ENCODE data around the gene CAPS.
"Not testable (repeated sequence)": the region's sequence is repeated elsewhere in the genome, so short reads cannot be mapped to it uniquely, and the experiment has no call there.

Gene CAPS

DNA sequence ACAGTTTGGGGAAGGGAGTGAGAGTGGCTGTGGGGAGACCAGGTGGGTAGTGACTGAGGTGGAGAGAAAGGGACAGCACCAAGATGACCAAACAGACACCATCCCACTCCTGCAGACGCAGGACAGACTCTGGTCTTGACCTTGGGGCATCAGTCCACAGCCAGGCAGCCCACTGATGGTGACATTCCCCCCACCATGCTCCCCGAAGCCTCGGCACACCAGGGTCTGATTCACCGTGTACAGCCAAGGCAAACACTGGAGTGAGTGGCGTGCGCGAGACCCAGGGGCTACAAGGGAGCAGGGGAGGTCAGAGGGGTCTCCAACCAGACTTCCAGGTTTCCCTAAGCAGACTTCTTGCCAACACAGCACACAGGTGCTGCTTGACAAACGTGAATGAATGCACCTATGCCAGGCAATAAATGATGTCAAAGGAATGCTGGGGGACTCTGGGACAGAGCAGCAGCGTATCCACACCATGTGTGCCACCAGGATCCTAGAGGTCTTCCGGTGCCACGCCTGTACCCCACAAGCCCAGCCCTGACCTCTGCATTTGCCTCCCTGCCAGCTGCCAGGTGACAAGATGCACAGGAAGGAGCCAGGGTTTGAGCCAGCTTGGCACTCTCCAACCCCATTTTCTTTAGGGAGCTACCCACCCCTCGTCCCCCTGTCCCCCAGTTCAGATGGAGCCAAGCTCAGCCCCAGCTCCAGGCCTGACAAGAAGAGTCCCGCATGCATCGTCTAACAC lies 45.4 kb downstream of the CAPS start:
- Histone ChIP-seq H3K9me3 (ENCODE audit: insufficient read depth, low read length, severe bottlenecking) (no peaks in the 10 kb centered on the region), H3K79me2 (ENCODE audit: insufficient read depth, low read length) (peaks cover 100% of the 10 kb centered on the region), H3K27me3 (ENCODE audit: insufficient read depth, low read length, poor library complexity) (no peaks in the 10 kb centered on the region), H2AFZ (ENCODE audit: low read depth, low read length) (no peak overlapping the region), H3K4me3 (ENCODE audit: low read depth in 1 of 2, low read length in 2 of 2) (no peak overlapping the region), H3K36me3 (ENCODE audit: insufficient read depth, low read length) (peaks cover 28% of the 10 kb centered on the region), H4K20me1 (ENCODE audit: insufficient read depth, low read length) (peaks cover 99% of the 10 kb centered on the region), H3K4me2 (ENCODE audit: insufficient read depth, low read length) (no peak overlapping the region), H3K27ac (ENCODE audit: low read length) (no peak overlapping the region; the same call in 1 of the 2 replicates), H3K4me1 (ENCODE audit: insufficient read depth, low read length) (peaks cover 43% of the 10 kb centered on the region), H3K9ac (ENCODE audit: low read depth, low read length) (no peak overlapping the region)
- no peak for TF ChIP-seq EZH2 (IDR thresholded peaks at IDR 0.05; ENCODE audit: borderline replicate concordance, low read depth, low read length, severe bottlenecking)
- TF ChIP-seq, protein P1, sequence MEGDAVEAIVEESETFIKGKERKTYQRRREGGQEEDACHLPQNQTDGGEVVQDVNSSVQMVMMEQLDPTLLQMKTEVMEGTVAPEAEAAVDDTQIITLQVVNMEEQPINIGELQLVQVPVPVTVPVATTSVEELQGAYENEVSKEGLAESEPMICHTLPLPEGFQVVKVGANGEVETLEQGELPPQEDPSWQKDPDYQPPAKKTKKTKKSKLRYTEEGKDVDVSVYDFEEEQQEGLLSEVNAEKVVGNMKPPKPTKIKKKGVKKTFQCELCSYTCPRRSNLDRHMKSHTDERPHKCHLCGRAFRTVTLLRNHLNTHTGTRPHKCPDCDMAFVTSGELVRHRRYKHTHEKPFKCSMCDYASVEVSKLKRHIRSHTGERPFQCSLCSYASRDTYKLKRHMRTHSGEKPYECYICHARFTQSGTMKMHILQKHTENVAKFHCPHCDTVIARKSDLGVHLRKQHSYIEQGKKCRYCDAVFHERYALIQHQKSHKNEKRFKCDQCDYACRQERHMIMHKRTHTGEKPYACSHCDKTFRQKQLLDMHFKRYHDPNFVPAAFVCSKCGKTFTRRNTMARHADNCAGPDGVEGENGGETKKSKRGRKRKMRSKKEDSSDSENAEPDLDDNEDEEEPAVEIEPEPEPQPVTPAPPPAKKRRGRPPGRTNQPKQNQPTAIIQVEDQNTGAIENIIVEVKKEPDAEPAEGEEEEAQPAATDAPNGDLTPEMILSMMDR (IDR thresholded peaks at IDR 0.05; ENCODE audit: borderline replicate concordance, extremely low read depth, low read length, poor library complexity, severe bottlenecking), result no peak
- DNase-seq (no peak), ATAC-seq (ENCODE audit: insufficient read depth, low read depth) (no peak)

DNA sequence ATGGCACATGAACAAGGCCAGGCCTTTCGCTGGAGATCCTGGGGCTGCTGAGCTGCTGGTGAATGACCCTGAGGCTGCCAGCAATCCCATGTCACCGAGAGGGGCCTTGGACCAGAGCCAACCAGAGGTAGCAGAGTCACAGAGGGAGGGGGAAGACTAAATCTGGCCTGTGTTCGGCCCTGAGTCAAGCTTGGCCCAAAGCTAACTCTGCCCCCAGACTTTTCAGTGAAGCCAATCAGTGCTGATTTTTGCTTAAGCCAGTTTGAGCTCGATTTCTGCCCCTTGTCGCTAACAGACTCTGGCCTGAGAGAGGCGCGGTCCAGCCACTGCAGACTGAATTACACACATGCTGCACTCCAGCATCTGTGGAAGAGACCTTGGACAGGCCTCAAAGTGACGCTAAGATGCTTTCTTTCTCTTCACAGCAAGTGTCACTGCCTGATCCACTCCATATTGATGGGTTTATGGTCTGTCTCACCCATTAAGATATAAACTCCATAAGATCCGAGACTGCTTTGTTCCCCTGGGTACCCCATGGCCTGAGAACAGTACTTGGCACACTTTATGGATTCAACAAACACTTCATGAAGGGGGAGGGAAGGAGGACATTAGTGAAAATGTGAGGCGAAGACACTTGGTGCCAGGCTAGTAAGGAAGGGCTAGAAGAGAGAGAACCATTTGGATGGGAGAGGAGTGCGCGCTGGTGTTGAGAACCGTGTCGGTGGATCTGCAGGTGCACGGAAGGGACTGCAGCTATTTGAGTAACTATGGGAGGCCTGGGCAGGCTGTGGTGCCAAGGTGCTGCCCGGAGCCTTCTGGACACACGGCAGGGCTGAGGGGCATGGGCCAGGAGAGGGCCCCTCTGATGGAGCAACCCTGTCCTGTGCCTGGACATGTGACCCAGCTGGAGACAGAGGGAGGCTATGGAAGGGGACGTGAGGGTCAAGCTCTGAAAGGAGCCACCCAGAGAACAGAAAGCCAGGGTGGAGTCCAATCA lies 46.2 kb downstream of the CAPS start:
- H3K27me3 ChIP-seq (ENCODE audit: insufficient read depth, low read length, poor library complexity), result no peaks in the 10 kb centered on the region
- no peak for DNase-seq
- no peak for ATAC-seq (ENCODE audit: insufficient read depth, low read depth)
- no peak overlapping the region for H3K9ac ChIP-seq (ENCODE audit: low read depth, low read length)
- TF ChIP-seq, protein P1 (IDR thresholded peaks at IDR 0.05; ENCODE audit: borderline replicate concordance, extremely low read depth, low read length, poor library complexity, severe bottlenecking), result no peak
- TF ChIP-seq EZH2 (IDR thresholded peaks at IDR 0.05; ENCODE audit: borderline replicate concordance, low read depth, low read length, severe bottlenecking), result no peak
- H3K4me2 ChIP-seq (ENCODE audit: insufficient read depth, low read length), result no peak overlapping the region
- no peak overlapping the region for H2AFZ ChIP-seq (ENCODE audit: low read depth, low read length)
- H4K20me1 ChIP-seq (ENCODE audit: insufficient read depth, low read length), result peaks cover 98% of the 10 kb centered on the region
- H3K9me3 ChIP-seq (ENCODE audit: insufficient read depth, low read length, severe bottlenecking), result no peaks in the 10 kb centered on the region
- H3K4me1 ChIP-seq (ENCODE audit: insufficient read depth, low read length), result peaks cover 44% of the 10 kb centered on the region
- H3K36me3 ChIP-seq (ENCODE audit: insufficient read depth, low read length), result peaks cover 34% of the 10 kb centered on the region
- H3K79me2 ChIP-seq (ENCODE audit: insufficient read depth, low read length), result peaks cover 100% of the 10 kb centered on the region
- H3K27ac ChIP-seq (ENCODE audit: low read length), result peak overlapping the region; percentile 43; the same call in 1 of the 2 replicates
- no peak overlapping the region for H3K4me3 ChIP-seq (ENCODE audit: low read depth in 1 of 2, low read length in 2 of 2)

DNA sequence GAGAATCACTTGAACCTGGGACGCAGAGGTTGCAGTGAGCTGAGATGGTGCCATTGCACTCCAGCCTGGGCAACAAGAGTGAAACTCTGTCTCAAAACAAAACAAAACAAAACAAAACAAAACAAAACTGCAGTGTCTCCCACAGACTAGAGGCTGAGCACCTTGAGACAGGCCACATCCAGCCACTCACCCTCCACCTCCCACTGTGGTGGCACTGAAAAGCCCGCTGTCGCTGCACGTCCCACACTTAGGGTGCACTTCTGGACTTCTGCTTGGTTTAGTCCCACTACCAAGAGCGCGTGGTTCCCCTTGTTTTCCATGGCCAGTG lies 47.6 kb downstream of the CAPS start:
- peak overlapping the region; percentile 70 for H3K27ac ChIP-seq (ENCODE audit: low read length)
- peak overlapping the region; percentile 35; the same call in 1 of the 2 replicates for H3K9ac ChIP-seq (ENCODE audit: low read depth, low read length)
- peaks cover 100% of the 10 kb centered on the region for H3K79me2 ChIP-seq (ENCODE audit: insufficient read depth, low read length)
- H3K9me3 ChIP-seq (ENCODE audit: insufficient read depth, low read length, severe bottlenecking); H2AFZ ChIP-seq (ENCODE audit: low read depth, low read length); ATAC-seq (ENCODE audit: insufficient read depth, low read depth); DNase-seq; H3K27me3 ChIP-seq (ENCODE audit: insufficient read depth, low read length, poor library complexity): not testable (repeated sequence)
- H3K4me1 ChIP-seq (ENCODE audit: insufficient read depth, low read length), result peaks cover 48% of the 10 kb centered on the region
- H3K4me2 ChIP-seq (ENCODE audit: insufficient read depth, low read length), result peak overlapping the region; percentile 44
- peaks cover 44% of the 10 kb centered on the region for H3K36me3 ChIP-seq (ENCODE audit: insufficient read depth, low read length)
- H4K20me1 ChIP-seq (ENCODE audit: insufficient read depth, low read length), result peaks cover 98% of the 10 kb centered on the region
- H3K4me3 ChIP-seq (ENCODE audit: low read depth in 1 of 2, low read length in 2 of 2), result peak overlapping the region in 1 of 2 experiments; percentile 15; a peak in 2 of 4 replicates

All from DND-41 (cell line).